Measurements from ENCODE around the gene VGLL4.

DNA sequence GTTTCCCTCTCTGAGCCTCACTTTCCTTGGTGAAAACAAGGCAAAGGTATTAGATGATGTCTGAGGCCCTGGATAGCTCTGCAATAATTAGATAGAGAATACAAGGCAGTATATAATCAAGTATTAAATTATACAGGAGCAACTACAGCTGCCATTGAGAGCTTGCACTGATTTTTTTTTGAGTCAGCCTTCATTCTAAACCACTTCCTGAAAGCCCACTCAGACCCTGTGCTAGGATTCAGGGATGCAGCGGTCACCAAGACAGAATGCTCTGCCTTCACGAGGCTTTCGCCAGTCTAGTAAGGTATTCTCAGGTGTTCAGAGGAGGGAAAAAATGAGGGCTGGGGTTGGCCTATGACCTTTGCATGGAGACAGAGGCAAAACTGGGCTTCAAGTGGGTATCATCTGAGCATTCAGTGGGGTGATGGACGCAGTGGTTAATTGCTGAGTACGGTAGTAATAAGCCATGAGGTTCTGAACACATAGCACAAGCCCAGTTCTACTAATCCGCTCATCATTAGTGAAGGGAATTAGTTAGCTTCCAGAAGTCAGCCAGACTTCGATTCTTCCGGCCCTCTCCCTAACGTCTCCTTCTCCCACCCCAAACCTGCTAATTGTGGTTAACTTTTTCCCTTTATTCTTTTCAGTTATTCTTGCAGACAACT, 3.6 kb downstream of the VGLL4 start:
- TF ChIP-seq, protein P1, sequence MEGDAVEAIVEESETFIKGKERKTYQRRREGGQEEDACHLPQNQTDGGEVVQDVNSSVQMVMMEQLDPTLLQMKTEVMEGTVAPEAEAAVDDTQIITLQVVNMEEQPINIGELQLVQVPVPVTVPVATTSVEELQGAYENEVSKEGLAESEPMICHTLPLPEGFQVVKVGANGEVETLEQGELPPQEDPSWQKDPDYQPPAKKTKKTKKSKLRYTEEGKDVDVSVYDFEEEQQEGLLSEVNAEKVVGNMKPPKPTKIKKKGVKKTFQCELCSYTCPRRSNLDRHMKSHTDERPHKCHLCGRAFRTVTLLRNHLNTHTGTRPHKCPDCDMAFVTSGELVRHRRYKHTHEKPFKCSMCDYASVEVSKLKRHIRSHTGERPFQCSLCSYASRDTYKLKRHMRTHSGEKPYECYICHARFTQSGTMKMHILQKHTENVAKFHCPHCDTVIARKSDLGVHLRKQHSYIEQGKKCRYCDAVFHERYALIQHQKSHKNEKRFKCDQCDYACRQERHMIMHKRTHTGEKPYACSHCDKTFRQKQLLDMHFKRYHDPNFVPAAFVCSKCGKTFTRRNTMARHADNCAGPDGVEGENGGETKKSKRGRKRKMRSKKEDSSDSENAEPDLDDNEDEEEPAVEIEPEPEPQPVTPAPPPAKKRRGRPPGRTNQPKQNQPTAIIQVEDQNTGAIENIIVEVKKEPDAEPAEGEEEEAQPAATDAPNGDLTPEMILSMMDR (IDR thresholded peaks at IDR 0.05) = no peak
- TF ChIP-seq POLR2A (IDR thresholded peaks at IDR 0.05) = no peak
- TF ChIP-seq POLR2AphosphoS5 (IDR thresholded peaks at IDR 0.05) = no peak

Data from prostate gland (tissue), 2 donors.